H1 (cell line): Measurements from ENCODE around the gene MRPL27. TPM values are rescaled to one million over a fixed set of nuclear protein-coding genes. Genes with fewer than 3 reads are reported as not detected.
A peak's percentile ranks its signal among the peaks of the same experiment; 100 is the strongest.

ENCODE experiments used
- CTCF ChIA-PET: fragments of 300-600 bp; sonication (Branson Sonifier 250); formaldehyde crosslinking; loops from one replicate; lab custom pipeline; 2021; ENCODE audit not compliant: partially characterized antibody; lab: Charles Lee
- POLR2A ChIA-PET: fragments of 300-600 bp; sonication (Branson Sonifier 250); formaldehyde crosslinking; loops from one replicate; lab custom pipeline; 2021; ENCODE audit warnings: inconsistent platforms; ENCODE audit not compliant: partially characterized antibody; lab: Charles Lee
- DNase-seq, 2 experiments: peaks; one replicate each; pipeline versions ENCODE4 v3.0.0 to v3.0.0-alpha.2; 2010 to 2022; ENCODE audit warnings: low spot score in 2 of 2, low read depth in 1 of 2, mixed read lengths in 1 of 2
- FAIRE-seq: peaks from 2 replicates; lab custom pipeline; 2011; peaks lifted over from hg19 to GRCh38; lab: Jason Lieb, UNC
- H2AFZ ChIP-seq: 2 replicates; pipeline ENCODE4 v1.8.1; 2012; ENCODE audit warnings: low read length, inconsistent platforms
- H2AK5ac ChIP-seq: 2 replicates; pipeline ENCODE4 v1.6.1; 2013; ENCODE audit warnings: low read depth, low read length
- H2BK120ac ChIP-seq: replicated peaks from 2 replicates; pipeline ENCODE3; 2013; ENCODE audit warnings: low read depth, low read length, inconsistent platforms
- H2BK12ac ChIP-seq: 2 replicates; pipeline ENCODE4 v1.6.1; 2013; ENCODE audit warnings: low read depth, low read length
- H2BK15ac ChIP-seq: 2 replicates; pipeline ENCODE4 v1.6.1; 2013; ENCODE audit warnings: low read length
- H2BK20ac ChIP-seq: 2 replicates; pipeline ENCODE4 v1.6.1; 2013; ENCODE audit warnings: low read length
- H2BK5ac ChIP-seq: 2 replicates; pipeline ENCODE4 v1.6.1; 2013; ENCODE audit warnings: low read depth, low read length
- H3K14ac ChIP-seq: 2 replicates; pipeline ENCODE4 v1.6.1; 2013; ENCODE audit warnings: inconsistent platforms; ENCODE audit not compliant: insufficient read length
- H3K18ac ChIP-seq: 2 replicates; pipeline ENCODE4 v1.6.1; 2013; ENCODE audit warnings: low read length; ENCODE audit errors: extremely low read depth
- H3K23ac ChIP-seq: 2 replicates; pipeline ENCODE4 v1.6.1; 2013; ENCODE audit warnings: inconsistent platforms; ENCODE audit not compliant: insufficient read length
- H3K23me2 ChIP-seq: 2 replicates; pipeline ENCODE4 v1.6.1; 2013; ENCODE audit warnings: low read depth, low read length
- H3K27ac ChIP-seq: 2 replicates; pipeline ENCODE4 v1.6.1; 2011; ENCODE audit warnings: low read depth, low read length, inconsistent platforms
- H3K27me3 ChIP-seq, 4 experiments: replicated peaks in 1 of 4; 1 replicate in 1 of 4; 2 replicates in 3 of 4; pipeline versions ENCODE4 v1.6.1 to v1.8.1; 2011 to 2013; ENCODE audit warnings: low read length in 3 of 4, mild to moderate bottlenecking in 3 of 4, inconsistent platforms in 2 of 4, mixed read lengths in 2 of 4, moderate library complexity in 1 of 4; ENCODE audit not compliant: control insufficient read depth in 3 of 4, insufficient read depth in 3 of 4; ENCODE audit errors: extremely low read depth in 1 of 4
- H3K36me3 ChIP-seq, 4 experiments: 2 replicates each; pipeline versions ENCODE4 v1.6.1 to v1.8.1; 2011 to 2013; ENCODE audit warnings: mild to moderate bottlenecking in 4 of 4, low read length in 3 of 4, moderate library complexity in 2 of 4, control low read depth in 1 of 4, inconsistent platforms in 1 of 4; ENCODE audit not compliant: insufficient read depth in 4 of 4, control insufficient read depth in 2 of 4
- H3K4ac ChIP-seq: replicated peaks from 2 replicates; pipeline ENCODE3; 2013; ENCODE audit warnings: low read length, low read depth, mixed read lengths, inconsistent platforms; ENCODE audit not compliant: insufficient read length
- H3K4me1 ChIP-seq, 4 experiments: replicated peaks in 1 of 4; 1 replicate in 1 of 4; 2 replicates in 3 of 4; pipeline versions ENCODE4 v1.6.1 to v1.8.1; 2011 to 2013; ENCODE audit warnings: low read length in 3 of 4, inconsistent platforms in 2 of 4, mixed read lengths in 1 of 4; ENCODE audit not compliant: insufficient read depth in 4 of 4, control insufficient read depth in 3 of 4
- H3K4me2 ChIP-seq, 2 experiments: 2 replicates each; pipeline versions ENCODE4 v1.6.1 to v1.8.1; 2011 to 2013; ENCODE audit warnings: low read depth in 2 of 2, low read length in 2 of 2, control low read depth in 1 of 2, inconsistent platforms in 1 of 2, mild to moderate bottlenecking in 1 of 2; ENCODE audit not compliant: insufficient read depth in 1 of 2
- H3K4me3 ChIP-seq, 4 experiments: fragments of 200-600, 300-600 bp in 1 of 4; sonication (generic), shearing (Covaris generic), sonication (Bioruptor Twin) in 1 of 4; 2 replicates each; pipeline versions ENCODE4 v1.5.1 to v1.8.1; 2011 to 2016; ENCODE audit warnings: low read length in 4 of 4, low read depth in 3 of 4, control low read depth in 2 of 4, inconsistent platforms in 2 of 4, mild to moderate bottlenecking in 2 of 4, mixed read lengths in 1 of 4, moderate library complexity in 1 of 4; ENCODE audit not compliant: insufficient read depth in 2 of 4; ENCODE audit errors: extremely low read depth in 1 of 4
- H3K56ac ChIP-seq: replicated peaks from 2 replicates; pipeline ENCODE3; 2013; ENCODE audit warnings: low read depth, mild to moderate bottlenecking, mixed read lengths, low read length, inconsistent platforms; ENCODE audit not compliant: insufficient read length
- H3K79me1 ChIP-seq: 2 replicates; pipeline ENCODE4 v1.6.1; 2013; ENCODE audit warnings: low read depth, low read length, control low read depth
- H3K79me2 ChIP-seq, 2 experiments: 2 replicates each; pipeline versions ENCODE4 v1.6.1 to v1.8.1; 2012 to 2013; ENCODE audit warnings: low read length in 2 of 2, mild to moderate bottlenecking in 2 of 2, inconsistent platforms in 1 of 2; ENCODE audit not compliant: insufficient read depth in 2 of 2, control insufficient read depth in 1 of 2
- H3K9ac ChIP-seq, 4 experiments: replicated peaks in 1 of 4; 1 replicate in 1 of 4; 2 replicates in 3 of 4; pipeline versions ENCODE4 v1.6.1 to v1.8.1; 2011 to 2013; ENCODE audit warnings: low read depth in 3 of 4, low read length in 3 of 4, control low read depth in 2 of 4, mild to moderate bottlenecking in 2 of 4, moderate library complexity in 2 of 4, inconsistent platforms in 1 of 4; ENCODE audit errors: extremely low read depth in 1 of 4
- H3K9me3 ChIP-seq, 2 experiments: 2 replicates each; pipeline versions ENCODE4 v1.6.1 to v1.8.1; 2012 to 2013; ENCODE audit warnings: mild to moderate bottlenecking in 2 of 2, moderate library complexity in 2 of 2, control low read depth in 1 of 2, inconsistent platforms in 1 of 2, low read depth in 1 of 2, low read length in 1 of 2, mixed read lengths in 1 of 2; ENCODE audit not compliant: insufficient read depth in 2 of 2
- H4K20me1 ChIP-seq, 2 experiments: replicated peaks in 1 of 2; 2 replicates each; pipeline versions ENCODE3 to v1.8.1; 2011 to 2013; ENCODE audit warnings: inconsistent platforms in 2 of 2, low read length in 2 of 2, mild to moderate bottlenecking in 1 of 2; ENCODE audit not compliant: insufficient read depth in 2 of 2, control insufficient read depth in 1 of 2
- H4K5ac ChIP-seq: 2 replicates; pipeline ENCODE4 v1.6.1; 2013; ENCODE audit warnings: low read length, low read depth, mixed read lengths, inconsistent platforms; ENCODE audit not compliant: insufficient read length
- H4K8ac ChIP-seq: 2 replicates; pipeline ENCODE4 v1.8.0; 2013; ENCODE audit warnings: mild to moderate bottlenecking, moderate library complexity, low read length, inconsistent platforms; ENCODE audit not compliant: insufficient read depth; ENCODE audit errors: extremely low read depth
- H4K91ac ChIP-seq: replicated peaks from 2 replicates; pipeline ENCODE3; 2013; ENCODE audit warnings: low read length, mixed read lengths, inconsistent platforms; ENCODE audit not compliant: insufficient read length
- EZH2 ChIP-seq: fragments of 200-600 bp; sonication (generic); IDR thresholded peaks from 2 replicates; pipeline ENCODE4 v1.7.1; 2012; ENCODE audit warnings: low read depth, mild to moderate bottlenecking, moderate library complexity, low read length, inconsistent platforms; ENCODE audit not compliant: severe bottlenecking
- WGBS, 2 experiments: shearing (Covaris generic) in 1 of 2; methylation state at CpG; one replicate each; pipeline versions ENCODE4 v1.1.6 to v1.1.7; 2013 to 2015; ENCODE audit warnings: low lambda C conversion rate in 2 of 2, mixed read lengths in 2 of 2, inconsistent platforms in 1 of 2, low coverage in 1 of 2, missing lambda C conversion rate in 1 of 2; ENCODE audit not compliant: insufficient replicate concordance in 2 of 2, insufficient coverage in 1 of 2, insufficient read length in 1 of 2; ENCODE audit errors: extremely low coverage in 1 of 2, missing lambda C conversion rate in 1 of 2; 5-methylcytosine and 5-hydroxymethylcytosine counted together
- polyA plus RNA-seq, 7 experiments: library from polyadenylated mRNA; depleted of rRNA in 3 of 7; stranded (reverse) in 5 of 7; unstranded in 2 of 7; fragments of >200 nt in 5 of 7; fragments of 200-250 nt in 2 of 7; gene quantifications; 1 replicate in 5 of 7; 2 replicates in 1 of 7; 4 replicates in 1 of 7; pipeline versions ENCODE4 v1.2.1 to v1.2.3, GENCODE V29; 2011 to 2013; ENCODE audit warnings: missing spikeins in 2 of 7, mixed read lengths in 2 of 7
- total RNA-seq: library from RNA; stranded (reverse); fragmentation: NEBNext Ultra II Directional; extraction: Animal tissue kit (Norgen Biotek cat#: 25700); gene quantifications from 2 replicates; pipeline ENCODE4 v1.2.1, GENCODE V29; 2021

MRPL27 gene
- total and polyA plus RNA-seq, 2 of the 8 experiments (the other 6 are each of a cell fraction or from before 2014, with no cell fraction given) = 75.6 to 135 TPM

DNA sequence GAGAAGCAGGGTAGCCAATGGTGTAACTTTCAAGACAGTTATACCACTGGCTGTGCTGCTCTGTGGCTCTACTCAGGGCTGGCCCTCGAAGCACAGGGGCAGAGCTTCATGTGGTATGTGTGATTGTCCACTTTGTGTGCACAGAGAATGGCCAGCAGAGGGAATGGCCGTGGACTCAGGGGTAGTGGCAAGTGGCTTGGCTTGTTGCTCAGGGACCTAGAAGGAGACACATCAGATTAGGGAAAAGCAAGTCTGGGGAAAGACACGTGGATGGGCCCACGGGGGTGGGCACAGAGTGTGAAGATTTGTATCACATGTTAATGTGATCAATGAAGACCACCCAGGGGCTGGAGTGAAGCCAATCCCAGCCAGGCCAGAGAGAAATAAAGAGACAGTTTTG is 47.1 kb downstream of the MRPL27 start:
- Histone ChIP-seq H2BK20ac (0 out of 2 replicates have a peak overlapping the region, but pooled peaks have one; percentile 21), H3K23ac (no peak overlapping the region), H3K79me2 (no peaks in the 10 kb centered on the region), H3K27me3 (no peaks in the 10 kb centered on the region), H4K20me1 (no peaks in the 10 kb centered on the region), H3K14ac (no peak overlapping the region), H2BK15ac (no peak overlapping the region), H4K8ac (no peak overlapping the region), H3K4me1 (no peaks in the 10 kb centered on the region), H4K91ac (no peak overlapping the region), H4K5ac (no peak overlapping the region), H3K36me3 (no peaks in the 10 kb centered on the region), H3K4me2 (no peak overlapping the region), H3K18ac (no peak overlapping the region), H2AK5ac (no peak overlapping the region), H3K56ac (no peak overlapping the region), H3K9me3 (no peaks in the 10 kb centered on the region), H2AFZ (no peak overlapping the region), H3K27ac (no peak overlapping the region), H3K23me2 (no peaks in the 10 kb centered on the region), H2BK5ac (no peak overlapping the region), H3K4ac (no peak overlapping the region), H3K9ac (no peak overlapping the region), H2BK120ac (no peak overlapping the region), H3K4me3 (no peak overlapping the region), H2BK12ac (no peak overlapping the region), H3K79me1 (no peaks in the 10 kb centered on the region)
- ChIA-PET POLR2A (interaction anchor here (0.7 kb wide), 1 partner anchor 1796 kb away, joined by 3 read pairs; no protein-coding TSS in a partner anchor), CTCF (interaction anchor here (0.6 to 1.2 kb wide), 2 partner anchors 124 to 223 kb away, joined by 3 read pairs; partner anchors contain the start of gene COL1A1)
- DNase-seq = no peak
- 88% methylated on average over 4 of the region's 4 CpGs; no CpG with 5 or more reads in 1 of the 2 experiments for WGBS, 2 experiments
- FAIRE-seq = no peak
- TF ChIP-seq EZH2 = no peak
